GDM1 (cell line): ENCODE measurements around the gene CIAO2A.

ENCODE experiments used
- DNase-seq: peaks from one replicate; lab custom pipeline; 2025; lab: John Stamatoyannopoulos, UW

CIAO2A gene

GRCh38 chr15:64037966-64038365 is 55.7 kb downstream of the CIAO2A start:
- no peak for DNase-seq

GRCh38 chr15:64037116-64037515 is 56.5 kb downstream of the CIAO2A start:
- no peak for DNase-seq

DNA sequence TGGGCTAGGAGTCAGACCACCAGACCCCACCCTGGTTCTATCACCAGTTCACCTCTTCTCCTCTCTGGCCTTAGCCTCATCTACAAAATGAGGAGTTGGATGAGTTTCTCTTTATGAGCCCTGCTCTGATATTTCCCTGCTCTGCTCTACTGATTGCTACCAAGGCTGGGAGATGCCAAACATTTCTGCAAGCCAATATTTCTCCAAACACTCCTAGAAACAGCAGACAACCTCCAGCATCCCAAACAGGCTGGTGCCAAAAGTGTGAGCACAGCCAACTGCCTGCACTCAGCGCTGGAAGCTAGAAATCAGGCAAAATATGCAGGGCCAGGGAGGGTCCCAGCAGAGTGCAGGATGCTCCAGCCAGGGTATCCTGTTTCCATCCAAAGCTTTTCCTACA is 58.1 kb downstream of the CIAO2A start:
- no peak for DNase-seq

GRCh38 chr15:64034519-64034918 is 59.1 kb downstream of the CIAO2A start:
- DNase-seq = no peak

- DNase-seq = no peak
Measured at GRCh38 chr15:64032329-64032728, 61.3 kb downstream of the CIAO2A start.

DNA sequence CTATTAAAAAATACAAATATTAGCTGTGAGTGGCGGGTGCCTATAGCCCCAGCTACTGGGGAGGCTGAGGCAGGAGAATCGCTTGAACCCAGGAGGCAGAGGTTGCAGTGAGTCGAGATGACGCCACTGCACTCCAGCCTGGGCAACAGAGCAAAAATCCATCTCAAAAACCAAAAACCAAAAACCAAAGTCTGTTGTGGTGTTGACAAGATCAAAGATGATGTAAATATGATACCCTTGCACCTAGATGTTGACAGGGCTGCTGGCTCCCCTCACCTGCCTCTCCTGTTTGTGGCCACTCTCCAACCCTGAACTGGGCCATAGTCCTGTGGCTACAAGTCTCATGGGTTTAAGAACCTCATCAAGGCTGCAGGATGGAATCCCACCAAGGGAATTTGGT is 63.5 kb downstream of the CIAO2A start:
- no peak for DNase-seq

- DNase-seq = no peak
Measured at GRCh38 chr15:64029633-64030032, 64.0 kb downstream of the CIAO2A start.

DNA sequence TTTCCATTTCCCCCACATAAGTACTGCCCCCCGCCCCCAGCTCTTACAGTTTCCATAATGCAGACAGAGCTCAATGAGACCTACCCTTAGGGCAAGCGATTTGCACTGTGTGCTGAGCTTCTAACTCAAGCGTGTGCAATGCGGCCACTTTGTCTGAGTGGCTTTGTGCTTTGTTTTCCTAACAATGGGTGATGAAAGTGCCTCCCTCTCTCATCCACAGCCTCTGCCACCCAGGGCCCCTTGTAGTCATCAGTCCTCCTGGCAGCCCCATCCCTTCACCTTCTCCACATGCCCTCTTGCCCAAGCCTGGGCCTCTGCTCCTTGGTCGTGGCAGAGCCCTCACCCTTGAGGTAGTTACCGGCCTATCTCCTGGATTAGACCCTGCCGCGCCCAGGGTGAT is 64.5 kb downstream of the CIAO2A start:
- no peak for DNase-seq

GRCh38 chr15:64026591-64026990 is 67.0 kb downstream of the CIAO2A start:
- DNase-seq = no peak

- no peak for DNase-seq
Measured at GRCh38 chr15:64024172-64025050, 69.2 kb downstream of the CIAO2A start.

DNA sequence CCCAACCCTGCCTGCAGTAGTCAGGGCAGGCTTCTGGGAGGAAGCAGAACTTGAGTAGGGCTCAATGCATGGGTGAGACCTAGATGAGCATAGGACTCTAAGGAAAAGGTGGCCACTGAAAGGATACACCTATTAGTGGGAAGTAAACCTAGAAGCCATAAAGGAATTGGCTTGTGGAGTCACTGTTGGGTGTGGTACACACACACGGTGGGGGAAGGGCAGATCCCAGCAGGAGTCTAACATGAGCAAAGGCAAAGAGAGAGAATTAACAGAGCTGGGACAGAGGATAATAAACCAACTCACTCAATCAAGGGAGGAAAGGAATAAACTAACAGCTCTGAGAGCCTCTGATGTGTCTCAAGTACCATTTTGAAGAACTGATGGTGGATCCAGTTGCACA is 70.4 kb downstream of the CIAO2A start:
- no peak for DNase-seq

DNA sequence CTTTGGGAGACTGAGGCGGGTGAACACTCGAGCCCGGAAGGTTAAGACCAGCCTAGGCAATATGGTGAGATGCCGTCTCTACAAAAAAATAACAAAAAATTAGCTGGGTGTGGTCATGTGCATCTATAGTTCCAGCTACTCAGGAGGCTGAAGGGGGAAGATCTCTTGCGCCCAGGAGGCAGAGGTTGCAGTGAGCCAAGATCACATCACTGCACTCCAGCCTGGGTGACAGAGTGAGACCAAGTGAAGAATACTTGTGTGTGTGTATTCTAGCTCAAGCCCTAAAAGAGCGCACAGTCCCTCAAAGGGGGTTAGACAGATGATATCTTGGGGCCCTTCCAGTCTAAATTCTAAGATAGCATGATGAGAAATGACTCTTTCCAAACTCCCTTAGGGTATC is 71.1 kb downstream of the CIAO2A start:
- DNase-seq = no peak
